H1 (cell line): ENCODE measurements around the gene CS. TPM values are rescaled to one million over a fixed set of nuclear protein-coding genes. Genes with fewer than 3 reads are reported as not detected.

Experiments
- CTCF ChIA-PET: fragments of 300-600 bp; sonication (Branson Sonifier 250); formaldehyde crosslinking; loops from one replicate; lab custom pipeline; 2021; ENCODE audit not compliant: partially characterized antibody; lab: Charles Lee
- POLR2A ChIA-PET: fragments of 300-600 bp; sonication (Branson Sonifier 250); formaldehyde crosslinking; loops from one replicate; lab custom pipeline; 2021; ENCODE audit warnings: inconsistent platforms; ENCODE audit not compliant: partially characterized antibody; lab: Charles Lee
- DNase-seq, 2 experiments: peaks; one replicate each; pipeline versions ENCODE4 v3.0.0 to v3.0.0-alpha.2; 2010 to 2022; ENCODE audit warnings: low spot score in 2 of 2, low read depth in 1 of 2, mixed read lengths in 1 of 2
- FAIRE-seq: peaks from 2 replicates; lab custom pipeline; 2011; peaks lifted over from hg19 to GRCh38; lab: Jason Lieb, UNC
- H2AFZ ChIP-seq: 2 replicates; pipeline ENCODE4 v1.8.1; 2012; ENCODE audit warnings: low read length, inconsistent platforms
- H2AK5ac ChIP-seq: 2 replicates; pipeline ENCODE4 v1.6.1; 2013; ENCODE audit warnings: low read depth, low read length
- H2BK120ac ChIP-seq: replicated peaks from 2 replicates; pipeline ENCODE3; 2013; ENCODE audit warnings: low read depth, low read length, inconsistent platforms
- H2BK12ac ChIP-seq: 2 replicates; pipeline ENCODE4 v1.6.1; 2013; ENCODE audit warnings: low read depth, low read length
- H2BK15ac ChIP-seq: 2 replicates; pipeline ENCODE4 v1.6.1; 2013; ENCODE audit warnings: low read length
- H2BK20ac ChIP-seq: 2 replicates; pipeline ENCODE4 v1.6.1; 2013; ENCODE audit warnings: low read length
- H2BK5ac ChIP-seq: 2 replicates; pipeline ENCODE4 v1.6.1; 2013; ENCODE audit warnings: low read depth, low read length
- H3K14ac ChIP-seq: 2 replicates; pipeline ENCODE4 v1.6.1; 2013; ENCODE audit warnings: inconsistent platforms; ENCODE audit not compliant: insufficient read length
- H3K18ac ChIP-seq: 2 replicates; pipeline ENCODE4 v1.6.1; 2013; ENCODE audit warnings: low read length; ENCODE audit errors: extremely low read depth
- H3K23ac ChIP-seq: 2 replicates; pipeline ENCODE4 v1.6.1; 2013; ENCODE audit warnings: inconsistent platforms; ENCODE audit not compliant: insufficient read length
- H3K23me2 ChIP-seq: 2 replicates; pipeline ENCODE4 v1.6.1; 2013; ENCODE audit warnings: low read depth, low read length
- H3K27ac ChIP-seq: 2 replicates; pipeline ENCODE4 v1.6.1; 2011; ENCODE audit warnings: low read depth, low read length, inconsistent platforms
- H3K27me3 ChIP-seq, 4 experiments: replicated peaks in 1 of 4; 1 replicate in 1 of 4; 2 replicates in 3 of 4; pipeline versions ENCODE4 v1.6.1 to v1.8.1; 2011 to 2013; ENCODE audit warnings: low read length in 3 of 4, mild to moderate bottlenecking in 3 of 4, inconsistent platforms in 2 of 4, mixed read lengths in 2 of 4, moderate library complexity in 1 of 4; ENCODE audit not compliant: control insufficient read depth in 3 of 4, insufficient read depth in 3 of 4; ENCODE audit errors: extremely low read depth in 1 of 4
- H3K36me3 ChIP-seq, 4 experiments: 2 replicates each; pipeline versions ENCODE4 v1.6.1 to v1.8.1; 2011 to 2013; ENCODE audit warnings: mild to moderate bottlenecking in 4 of 4, low read length in 3 of 4, moderate library complexity in 2 of 4, control low read depth in 1 of 4, inconsistent platforms in 1 of 4; ENCODE audit not compliant: insufficient read depth in 4 of 4, control insufficient read depth in 2 of 4
- H3K4ac ChIP-seq: replicated peaks from 2 replicates; pipeline ENCODE3; 2013; ENCODE audit warnings: low read length, low read depth, mixed read lengths, inconsistent platforms; ENCODE audit not compliant: insufficient read length
- H3K4me1 ChIP-seq, 4 experiments: replicated peaks in 1 of 4; 1 replicate in 1 of 4; 2 replicates in 3 of 4; pipeline versions ENCODE4 v1.6.1 to v1.8.1; 2011 to 2013; ENCODE audit warnings: low read length in 3 of 4, inconsistent platforms in 2 of 4, mixed read lengths in 1 of 4; ENCODE audit not compliant: insufficient read depth in 4 of 4, control insufficient read depth in 3 of 4
- H3K4me2 ChIP-seq, 2 experiments: 2 replicates each; pipeline versions ENCODE4 v1.6.1 to v1.8.1; 2011 to 2013; ENCODE audit warnings: low read depth in 2 of 2, low read length in 2 of 2, control low read depth in 1 of 2, inconsistent platforms in 1 of 2, mild to moderate bottlenecking in 1 of 2; ENCODE audit not compliant: insufficient read depth in 1 of 2
- H3K4me3 ChIP-seq, 4 experiments: fragments of 200-600, 300-600 bp in 1 of 4; sonication (generic), shearing (Covaris generic), sonication (Bioruptor Twin) in 1 of 4; 2 replicates each; pipeline versions ENCODE4 v1.5.1 to v1.8.1; 2011 to 2016; ENCODE audit warnings: low read length in 4 of 4, low read depth in 3 of 4, control low read depth in 2 of 4, inconsistent platforms in 2 of 4, mild to moderate bottlenecking in 2 of 4, mixed read lengths in 1 of 4, moderate library complexity in 1 of 4; ENCODE audit not compliant: insufficient read depth in 2 of 4; ENCODE audit errors: extremely low read depth in 1 of 4
- H3K56ac ChIP-seq: replicated peaks from 2 replicates; pipeline ENCODE3; 2013; ENCODE audit warnings: low read depth, mild to moderate bottlenecking, mixed read lengths, low read length, inconsistent platforms; ENCODE audit not compliant: insufficient read length
- H3K79me1 ChIP-seq: 2 replicates; pipeline ENCODE4 v1.6.1; 2013; ENCODE audit warnings: low read depth, low read length, control low read depth
- H3K79me2 ChIP-seq, 2 experiments: 2 replicates each; pipeline versions ENCODE4 v1.6.1 to v1.8.1; 2012 to 2013; ENCODE audit warnings: low read length in 2 of 2, mild to moderate bottlenecking in 2 of 2, inconsistent platforms in 1 of 2; ENCODE audit not compliant: insufficient read depth in 2 of 2, control insufficient read depth in 1 of 2
- H3K9ac ChIP-seq, 4 experiments: replicated peaks in 1 of 4; 1 replicate in 1 of 4; 2 replicates in 3 of 4; pipeline versions ENCODE4 v1.6.1 to v1.8.1; 2011 to 2013; ENCODE audit warnings: low read depth in 3 of 4, low read length in 3 of 4, control low read depth in 2 of 4, mild to moderate bottlenecking in 2 of 4, moderate library complexity in 2 of 4, inconsistent platforms in 1 of 4; ENCODE audit errors: extremely low read depth in 1 of 4
- H3K9me3 ChIP-seq, 2 experiments: 2 replicates each; pipeline versions ENCODE4 v1.6.1 to v1.8.1; 2012 to 2013; ENCODE audit warnings: mild to moderate bottlenecking in 2 of 2, moderate library complexity in 2 of 2, control low read depth in 1 of 2, inconsistent platforms in 1 of 2, low read depth in 1 of 2, low read length in 1 of 2, mixed read lengths in 1 of 2; ENCODE audit not compliant: insufficient read depth in 2 of 2
- H4K20me1 ChIP-seq, 2 experiments: replicated peaks in 1 of 2; 2 replicates each; pipeline versions ENCODE3 to v1.8.1; 2011 to 2013; ENCODE audit warnings: inconsistent platforms in 2 of 2, low read length in 2 of 2, mild to moderate bottlenecking in 1 of 2; ENCODE audit not compliant: insufficient read depth in 2 of 2, control insufficient read depth in 1 of 2
- H4K5ac ChIP-seq: 2 replicates; pipeline ENCODE4 v1.6.1; 2013; ENCODE audit warnings: low read length, low read depth, mixed read lengths, inconsistent platforms; ENCODE audit not compliant: insufficient read length
- H4K8ac ChIP-seq: 2 replicates; pipeline ENCODE4 v1.8.0; 2013; ENCODE audit warnings: mild to moderate bottlenecking, moderate library complexity, low read length, inconsistent platforms; ENCODE audit not compliant: insufficient read depth; ENCODE audit errors: extremely low read depth
- H4K91ac ChIP-seq: replicated peaks from 2 replicates; pipeline ENCODE3; 2013; ENCODE audit warnings: low read length, mixed read lengths, inconsistent platforms; ENCODE audit not compliant: insufficient read length
- ATF2 ChIP-seq: IDR thresholded peaks from 2 replicates; pipeline ENCODE4 v1.6.1; 2012; ENCODE audit warnings: low read length, inconsistent platforms
- EZH2 ChIP-seq: fragments of 200-600 bp; sonication (generic); IDR thresholded peaks from 2 replicates; pipeline ENCODE4 v1.7.1; 2012; ENCODE audit warnings: low read depth, mild to moderate bottlenecking, moderate library complexity, low read length, inconsistent platforms; ENCODE audit not compliant: severe bottlenecking
- FOSL1 ChIP-seq: IDR thresholded peaks from 2 replicates; pipeline ENCODE4 v1.6.1; 2011; ENCODE audit warnings: mild to moderate bottlenecking, low read depth, low read length, moderate library complexity; ENCODE audit not compliant: insufficient read depth
- JUN ChIP-seq: IDR thresholded peaks from 2 replicates; pipeline ENCODE4 v1.6.1; 2011; ENCODE audit warnings: low read depth, mild to moderate bottlenecking, improper control_type of control experiment, low read length
- NRF1 ChIP-seq: IDR thresholded peaks from 2 replicates; pipeline ENCODE4 v1.6.1; 2011; ENCODE audit warnings: mild to moderate bottlenecking, low read depth, low read length, improper control_type of control experiment
- POLR2A ChIP-seq, 2 experiments: IDR thresholded peaks; 1 replicate in 1 of 2; 2 replicates in 1 of 2; pipeline ENCODE4 v1.6.1; 2011; ENCODE audit warnings: low read depth in 2 of 2, low read length in 2 of 2, mild to moderate bottlenecking in 2 of 2; ENCODE audit errors: control extremely low read depth in 1 of 2
- RFX5 ChIP-seq: IDR thresholded peaks from 2 replicates; pipeline ENCODE4 v1.6.1; 2011; ENCODE audit warnings: low read depth, low read length, improper control_type of control experiment, borderline replicate concordance
- TBP ChIP-seq: IDR thresholded peaks from 2 replicates; pipeline ENCODE4 v1.6.1; 2011; ENCODE audit warnings: low read depth, low read length, improper control_type of control experiment
- TEAD4 ChIP-seq: IDR thresholded peaks from 2 replicates; pipeline ENCODE4 v1.6.1; 2012; ENCODE audit warnings: low read depth, low read length, inconsistent platforms, mixed read lengths
- WGBS, 2 experiments: shearing (Covaris generic) in 1 of 2; methylation state at CpG; one replicate each; pipeline versions ENCODE4 v1.1.6 to v1.1.7; 2013 to 2015; ENCODE audit warnings: low lambda C conversion rate in 2 of 2, mixed read lengths in 2 of 2, inconsistent platforms in 1 of 2, low coverage in 1 of 2, missing lambda C conversion rate in 1 of 2; ENCODE audit not compliant: insufficient replicate concordance in 2 of 2, insufficient coverage in 1 of 2, insufficient read length in 1 of 2; ENCODE audit errors: extremely low coverage in 1 of 2, missing lambda C conversion rate in 1 of 2; 5-methylcytosine and 5-hydroxymethylcytosine counted together
- polyA plus RNA-seq, 7 experiments: library from polyadenylated mRNA; depleted of rRNA in 3 of 7; stranded (reverse) in 5 of 7; unstranded in 2 of 7; fragments of >200 nt in 5 of 7; fragments of 200-250 nt in 2 of 7; gene quantifications; 1 replicate in 5 of 7; 2 replicates in 1 of 7; 4 replicates in 1 of 7; pipeline versions ENCODE4 v1.2.1 to v1.2.3, GENCODE V29; 2011 to 2013; ENCODE audit warnings: missing spikeins in 2 of 7, mixed read lengths in 2 of 7
- total RNA-seq: library from RNA; stranded (reverse); fragmentation: NEBNext Ultra II Directional; extraction: Animal tissue kit (Norgen Biotek cat#: 25700); gene quantifications from 2 replicates; pipeline ENCODE4 v1.2.1, GENCODE V29; 2021
- TF ChIP-seq, protein P1 (sequence below): IDR thresholded peaks from 2 replicates; pipeline ENCODE4 v1.6.1; 2011; ENCODE audit warnings: low read length, improper control_type of control experiment

Gene CS
- total and polyA plus RNA-seq, 2 of the 8 experiments (the other 6 are each of a cell fraction or from before 2014, with no cell fraction given): 96.6 to 238 TPM

DNA sequence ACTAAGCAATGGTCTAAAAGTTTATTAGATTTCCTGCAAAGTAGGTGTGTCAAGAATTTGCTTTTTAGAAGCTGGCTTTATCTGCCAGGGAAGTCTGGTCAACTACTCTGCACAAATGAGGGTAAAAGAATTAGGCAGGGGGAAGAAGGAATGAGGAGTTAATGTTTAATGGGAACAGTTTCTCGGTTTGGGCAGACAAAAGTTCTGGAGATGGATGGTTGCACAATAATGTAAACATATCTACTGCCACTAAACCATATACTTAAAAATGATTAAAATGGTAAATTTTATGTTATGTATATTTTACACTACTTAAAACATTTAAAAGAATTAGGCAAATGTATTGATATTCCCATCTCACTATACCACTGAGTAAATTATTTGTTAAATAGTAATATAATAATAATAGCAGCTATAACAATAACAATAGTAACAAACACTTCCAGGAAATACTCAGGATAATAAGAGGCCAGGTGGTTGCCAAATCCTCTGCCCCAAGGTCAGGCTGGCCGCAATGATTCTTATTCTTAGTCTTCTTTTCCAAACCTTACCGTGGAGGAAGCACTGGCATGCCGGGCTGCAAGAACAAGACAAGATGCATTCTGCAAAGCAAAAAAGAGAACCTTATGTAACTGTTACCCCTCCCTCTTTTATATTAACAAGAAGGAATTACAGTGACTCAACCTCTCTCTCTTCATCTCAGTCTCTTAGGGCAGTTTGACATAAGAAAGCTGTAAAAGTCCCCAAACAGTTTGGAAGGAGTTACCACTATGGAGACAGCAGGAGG lies 13.9 kb downstream of the CS start:
- H3K4me3 ChIP-seq: no peak overlapping the region
- no peaks in the 10 kb centered on the region for H3K79me1 ChIP-seq
- no peak for DNase-seq
- no peak for FAIRE-seq
- CTCF ChIA-PET: interaction anchor here (0.6 to 1.7 kb wide), 11 partner anchors 8 to 89 kb away, joined by 3 to 5 read pairs (median 4); partner anchors contain the start of genes COQ10A and STAT2
- H4K8ac ChIP-seq: no peak overlapping the region
- WGBS, 2 experiments: 83% methylated on average over 4 of the region's 4 CpGs; no CpG with 5 or more reads in 1 of the 2 experiments
- H2BK5ac ChIP-seq: no peak overlapping the region
- peaks cover 12 to 52% (median 33%) of the 10 kb centered on the region in 4 experiments; a peak in 7 of 8 replicates for H3K36me3 ChIP-seq
- H3K23ac ChIP-seq: no peak overlapping the region
- no peak overlapping the region for H2AFZ ChIP-seq
- no peak overlapping the region for H2BK120ac ChIP-seq
- H3K23me2 ChIP-seq: no peaks in the 10 kb centered on the region
- H3K4me1 ChIP-seq: no peaks in the 10 kb centered on the region
- H4K20me1 ChIP-seq: no peaks in the 10 kb centered on the region
- H4K91ac ChIP-seq: no peak overlapping the region
- H3K14ac ChIP-seq: no peak overlapping the region
- no peak overlapping the region for H2BK15ac ChIP-seq
- H3K27me3 ChIP-seq: no peaks in the 10 kb centered on the region
- no peak overlapping the region for H3K18ac ChIP-seq
- no peak overlapping the region for H3K56ac ChIP-seq
- no peak overlapping the region for H2AK5ac ChIP-seq
- no peak overlapping the region; a peak in 1 of 4 replicates for H3K4me2 ChIP-seq
- H3K79me2 ChIP-seq: no peaks in the 10 kb centered on the region
- H3K9me3 ChIP-seq: no peaks in the 10 kb centered on the region
- no peak overlapping the region for H2BK20ac ChIP-seq
- H4K5ac ChIP-seq: no peak overlapping the region
- no peak overlapping the region for H3K9ac ChIP-seq
- POLR2A ChIA-PET: interaction anchor here (0.7 to 3.3 kb wide), 12 partner anchors 10 to 239 kb away, joined by 3 to 14 read pairs (median 4); partner anchors contain the start of genes ANKRD52, CNPY2 and COQ10A
- H2BK12ac ChIP-seq: no peak overlapping the region
- H3K27ac ChIP-seq: no peak overlapping the region
- no peak overlapping the region for H3K4ac ChIP-seq
- TF ChIP-seq NRF1: no peak
- no peak for TF ChIP-seq FOSL1
- TF ChIP-seq, protein P1, sequence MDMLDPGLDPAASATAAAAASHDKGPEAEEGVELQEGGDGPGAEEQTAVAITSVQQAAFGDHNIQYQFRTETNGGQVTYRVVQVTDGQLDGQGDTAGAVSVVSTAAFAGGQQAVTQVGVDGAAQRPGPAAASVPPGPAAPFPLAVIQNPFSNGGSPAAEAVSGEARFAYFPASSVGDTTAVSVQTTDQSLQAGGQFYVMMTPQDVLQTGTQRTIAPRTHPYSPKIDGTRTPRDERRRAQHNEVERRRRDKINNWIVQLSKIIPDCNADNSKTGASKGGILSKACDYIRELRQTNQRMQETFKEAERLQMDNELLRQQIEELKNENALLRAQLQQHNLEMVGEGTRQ: no peak
- no peak for TF ChIP-seq RFX5
- no peak for TF ChIP-seq POLR2A (IDR thresholded peaks at IDR 0.05; ENCODE audit: control extremely low read depth in 1 of 2, low read depth in 2 of 2, low read length in 2 of 2)
- no peak for TF ChIP-seq EZH2
- no peak for TF ChIP-seq ATF2
- no peak for TF ChIP-seq TEAD4
- no peak for TF ChIP-seq TBP
- no peak for TF ChIP-seq JUN
